H1 (cell line): Measurements from ENCODE around the gene C2orf92. TPM values are rescaled to one million over a fixed set of nuclear protein-coding genes. Genes with fewer than 3 reads are reported as not detected.

Experiments used
- KDM5A ChIP-seq: fragments of 200-600 bp; IDR thresholded peaks from 2 replicates; pipeline ENCODE4 v1.7.1; 2012; ENCODE audit warnings: mild to moderate bottlenecking, low read length, inconsistent platforms, mixed read lengths
- NANOG ChIP-seq: IDR thresholded peaks from 2 replicates; pipeline ENCODE4 v1.6.1; 2011; ENCODE audit warnings: low read length, low read depth, mild to moderate bottlenecking, inconsistent platforms; ENCODE audit not compliant: insufficient read depth, poor library complexity, severe bottlenecking
- TAF7 ChIP-seq: optimal IDR thresholded peaks from 2 replicates; pipeline ENCODE3; 2011; ENCODE audit warnings: low read depth, mild to moderate bottlenecking, inconsistent platforms, low read length, moderate library complexity, borderline replicate concordance
- polyA plus RNA-seq, 7 experiments: library from polyadenylated mRNA; depleted of rRNA in 3 of 7; stranded (reverse) in 5 of 7; unstranded in 2 of 7; fragments of >200 nt in 5 of 7; fragments of 200-250 nt in 2 of 7; gene quantifications; 1 replicate in 5 of 7; 2 replicates in 1 of 7; 4 replicates in 1 of 7; pipeline versions ENCODE4 v1.2.1 to v1.2.3, GENCODE V29; 2011 to 2013; ENCODE audit warnings: missing spikeins in 2 of 7, mixed read lengths in 2 of 7
- total RNA-seq: library from RNA; stranded (reverse); fragmentation: NEBNext Ultra II Directional; extraction: Animal tissue kit (Norgen Biotek cat#: 25700); gene quantifications from 2 replicates; pipeline ENCODE4 v1.2.1, GENCODE V29; 2021

C2orf92 gene
- total and polyA plus RNA-seq, 2 of the 8 experiments (the other 6 are each of a cell fraction or from before 2014, with no cell fraction given): 2.3 to 3.7 TPM

GRCh38 chr2:97703741-97704140 is 34.2 kb downstream of the C2orf92 start (continued):
- TF ChIP-seq KDM5A (no peak), TAF7 (no peak), NANOG (no peak)
